Activated T-cell treated with anti-CD3 and anti-CD28 coated beads, Interleukin-2, amount 50 U/mL, for 4 hours (primary cell): ENCODE measurements around the gene ARPC1B. TPM values are rescaled to one million over a fixed set of nuclear protein-coding genes. Genes with fewer than 3 reads are reported as not detected.
"Not testable (repeated sequence)": the region's sequence is repeated elsewhere in the genome, so short reads cannot be mapped to it uniquely, and the experiment has no call there.

Experiments used
- ATAC-seq, 2 donors: fragments of 200-7000 bp; cut with Tn5 transposase; one replicate each; pipeline ENCODE4 v1.10.0; 2021
- DNase-seq: peaks from one replicate; pipeline ENCODE4 v3.0.0-alpha.2; 2020
- H3K27me3 Mint-ChIP-seq: one replicate; pipeline ENCODE4 v1.8.0; 2021; ENCODE audit warnings: low read depth, mixed read lengths
- H3K36me3 Mint-ChIP-seq: one replicate; pipeline ENCODE4 v1.8.0; 2022; ENCODE audit warnings: mixed read lengths; ENCODE audit not compliant: insufficient read depth
- H3K4me1 Mint-ChIP-seq: one replicate; pipeline ENCODE4 v1.8.0; 2021; ENCODE audit warnings: low read depth, mixed read lengths
- H3K4me3 Mint-ChIP-seq: one replicate; pipeline ENCODE4 v1.8.0; 2021; ENCODE audit warnings: mild to moderate bottlenecking, moderate library complexity, mixed read lengths
- H3K9me3 Mint-ChIP-seq: one replicate; pipeline ENCODE4 v1.8.0; 2021; ENCODE audit warnings: mixed read lengths
- total RNA-seq, 3 donors: library from RNA; stranded (reverse); gene quantifications; one replicate each; pipeline ENCODE4 v1.2.1, GENCODE V29; 2021

Gene ARPC1B
- total RNA-seq, 3 donors from 2014 or later = 240 to 282 (median 274) TPM

DNA sequence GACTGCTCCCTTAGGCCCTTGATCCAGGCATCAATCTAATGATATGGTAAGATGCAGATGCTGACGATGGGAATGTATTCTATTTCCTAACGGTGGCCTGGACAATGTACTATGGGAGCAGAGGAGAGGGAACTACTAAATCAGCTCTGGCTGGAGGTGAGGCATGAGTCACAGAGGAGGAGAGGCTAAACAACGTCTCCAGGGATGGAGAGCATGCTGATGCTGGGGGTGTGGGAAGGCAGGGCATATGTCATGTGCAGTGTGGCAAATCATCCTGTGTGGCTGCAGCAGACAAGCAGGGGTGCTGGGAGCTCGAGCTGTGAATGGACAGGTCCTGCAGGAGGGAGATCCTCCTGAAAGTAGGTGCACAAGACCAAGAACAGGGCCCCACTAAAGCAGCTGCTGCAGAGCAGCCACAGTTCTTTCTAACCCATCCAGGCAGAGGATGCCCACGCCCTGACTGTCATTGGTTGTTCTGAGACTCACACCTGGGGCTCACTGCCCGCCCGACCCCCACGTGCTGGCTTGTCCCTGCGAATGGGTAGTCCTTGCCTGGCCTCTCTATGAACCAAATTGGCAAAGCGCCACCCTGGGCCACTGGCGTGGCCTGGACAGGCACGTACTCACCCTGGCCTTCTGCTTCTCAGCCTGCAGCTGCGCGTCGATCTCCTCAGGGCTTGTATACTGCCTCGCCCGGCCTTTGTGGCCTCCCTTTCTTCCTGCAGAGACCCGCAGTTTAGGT lies 29.9 kb downstream of the ARPC1B start:
- ATAC-seq = no peak
- no peaks in the 10 kb centered on the region for H3K27me3 Mint-ChIP-seq
- peaks cover 27% of the 10 kb centered on the region for H3K36me3 Mint-ChIP-seq
- DNase-seq = no peak
- H3K9me3 Mint-ChIP-seq = no peaks in the 10 kb centered on the region
- H3K4me3 Mint-ChIP-seq = no peak overlapping the region
- H3K4me1 Mint-ChIP-seq = peaks cover 28% of the 10 kb centered on the region

DNA sequence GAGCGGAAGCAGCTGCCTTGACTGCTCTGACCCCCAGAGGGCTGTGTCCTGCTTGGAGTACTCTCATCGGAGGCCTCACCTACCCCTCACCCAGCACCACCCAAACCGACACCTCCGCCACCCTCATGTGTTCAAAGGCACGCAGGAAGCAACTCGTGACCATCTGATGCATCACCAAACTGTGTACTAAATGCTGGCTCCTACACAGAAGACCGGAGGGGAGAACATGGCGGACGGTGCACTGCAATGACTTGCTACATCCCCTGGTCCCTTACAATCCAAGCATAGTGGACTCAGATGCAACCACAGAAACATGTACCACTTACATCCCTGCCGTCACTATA lies 30.4 kb downstream of the ARPC1B start:
- DNase-seq (no peak), ATAC-seq (no peak)
- no peaks in the 10 kb centered on the region for H3K27me3 Mint-ChIP-seq
- no peaks in the 10 kb centered on the region for H3K9me3 Mint-ChIP-seq
- peaks cover 31% of the 10 kb centered on the region for H3K4me1 Mint-ChIP-seq
- peaks cover 30% of the 10 kb centered on the region for H3K36me3 Mint-ChIP-seq
- H3K4me3 Mint-ChIP-seq = no peak overlapping the region

DNA sequence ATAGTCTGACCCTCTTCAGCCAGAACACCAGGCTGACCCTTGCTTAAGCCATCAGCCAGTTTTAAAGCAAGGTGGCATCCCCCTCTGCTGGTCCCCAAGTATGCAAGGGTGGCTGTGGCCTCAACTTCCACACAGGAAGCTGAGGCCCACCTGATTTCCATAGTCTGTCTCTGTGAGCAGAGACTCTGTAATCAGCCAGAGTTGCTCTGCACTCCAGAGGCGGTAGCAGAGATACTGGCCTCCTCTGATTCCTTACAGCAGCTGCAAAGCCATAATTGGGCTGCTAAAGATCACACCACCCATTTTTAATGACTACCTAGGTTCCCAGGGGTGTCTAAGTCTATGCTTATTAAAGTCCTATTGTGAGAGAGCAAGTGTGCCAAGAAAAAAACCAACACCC lies 32.0 kb downstream of the ARPC1B start:
- DNase-seq = no peak
- ATAC-seq = no peak
- H3K4me3 Mint-ChIP-seq = peak overlapping the region; percentile 100
- peaks cover 28% of the 10 kb centered on the region for H3K36me3 Mint-ChIP-seq
- peaks cover 38% of the 10 kb centered on the region for H3K4me1 Mint-ChIP-seq
- no peaks in the 10 kb centered on the region for H3K9me3 Mint-ChIP-seq
- H3K27me3 Mint-ChIP-seq = no peaks in the 10 kb centered on the region

DNA sequence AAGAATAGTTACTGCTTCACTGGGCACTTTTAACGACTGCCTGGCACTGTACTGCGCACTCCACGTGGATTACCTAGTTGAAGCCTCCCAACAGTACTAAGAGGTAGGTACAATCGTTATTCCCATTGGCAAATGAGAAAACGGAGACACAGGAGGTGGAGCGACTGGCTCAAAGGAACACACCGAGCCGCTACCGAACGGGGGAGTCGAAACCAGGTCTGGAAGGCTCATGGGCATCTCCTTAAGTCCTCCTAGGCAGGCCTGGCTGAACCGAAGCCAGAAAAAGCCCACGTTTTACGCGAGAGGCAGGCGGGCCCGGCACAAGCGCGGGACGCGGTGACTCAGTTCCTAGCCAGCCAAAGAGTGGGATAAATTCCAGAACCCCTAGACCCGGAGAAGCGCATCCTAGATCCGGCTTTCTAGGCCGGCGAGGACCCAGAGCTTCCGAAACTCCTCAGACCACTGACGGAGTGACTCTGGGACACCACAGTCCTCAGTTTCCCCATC lies 33.4 kb downstream of the ARPC1B start:
- Mint-ChIP-seq H3K4me1 (peaks cover 41% of the 10 kb centered on the region), H3K9me3 (no peaks in the 10 kb centered on the region), H3K27me3 (no peaks in the 10 kb centered on the region), H3K4me3 (peak overlapping the region; percentile 100), H3K36me3 (peaks cover 34% of the 10 kb centered on the region)
- DNase-seq (peak; percentile 39), ATAC-seq (peak; percentile 33 to 41)

DNA sequence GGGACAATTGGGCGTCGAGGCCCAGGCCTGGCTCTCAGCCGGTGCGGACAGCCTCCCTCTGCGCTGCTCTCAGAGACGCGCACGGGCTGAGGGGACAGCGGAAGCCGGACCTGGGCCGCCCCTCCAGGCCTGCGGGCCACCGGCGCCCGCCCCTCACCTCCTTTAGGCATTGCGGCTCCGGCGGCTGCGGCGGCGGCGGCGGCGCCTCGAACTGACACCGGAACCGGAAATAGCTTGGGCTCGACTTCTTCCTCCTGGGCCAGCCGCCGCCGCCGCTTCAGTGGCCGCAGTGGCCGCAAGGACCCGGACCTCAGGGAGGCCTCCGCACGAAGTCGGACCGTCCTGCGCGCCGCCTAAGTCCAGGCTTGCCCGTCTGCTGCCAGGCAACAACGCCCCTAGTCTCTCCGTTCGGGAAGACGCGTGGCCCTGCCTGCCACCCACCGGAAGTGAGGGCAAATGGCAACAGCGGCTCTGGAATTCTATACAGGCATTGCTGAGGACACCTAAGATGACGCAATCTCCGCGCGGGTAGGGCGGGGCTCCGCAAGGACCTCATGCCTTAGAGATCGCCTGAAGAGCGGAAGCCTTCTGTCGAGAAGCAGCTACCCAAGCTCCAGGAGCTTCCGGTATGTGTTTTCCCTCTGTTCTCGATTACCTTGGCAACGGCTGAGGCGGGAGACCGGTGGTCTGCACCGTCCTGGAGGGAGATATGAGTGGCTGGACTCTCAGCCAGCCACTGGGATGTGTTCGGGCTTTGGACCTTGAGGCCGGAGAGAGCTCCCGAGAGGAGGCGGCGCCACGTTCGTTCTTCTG lies 34.1 kb downstream of the ARPC1B start, which contains the start of the genes BUD31 and PDAP1:
Gene BUD31 (plus strand): TSS at position 591 of the 813 bp plus-strand sequence. CDS start 2,124 bp downstream, outside the sequence.
Gene PDAP1 (minus strand): TSS at position 219 of the 813 bp plus-strand sequence. CDS start 49 bp downstream, at position 170.
- ATAC-seq (peak; percentile 82 to 84), DNase-seq (peak; percentile 94)
- peak within 1 kb of the TSS; percentile 100 for H3K4me3 Mint-ChIP-seq
- no peaks in the 10 kb centered on the region for H3K27me3 Mint-ChIP-seq
- H3K36me3 Mint-ChIP-seq = peaks cover 32% of the 10 kb centered on the region
- no peaks in the 10 kb centered on the region for H3K9me3 Mint-ChIP-seq
- H3K4me1 Mint-ChIP-seq = peaks cover 44% of the 10 kb centered on the region

DNA sequence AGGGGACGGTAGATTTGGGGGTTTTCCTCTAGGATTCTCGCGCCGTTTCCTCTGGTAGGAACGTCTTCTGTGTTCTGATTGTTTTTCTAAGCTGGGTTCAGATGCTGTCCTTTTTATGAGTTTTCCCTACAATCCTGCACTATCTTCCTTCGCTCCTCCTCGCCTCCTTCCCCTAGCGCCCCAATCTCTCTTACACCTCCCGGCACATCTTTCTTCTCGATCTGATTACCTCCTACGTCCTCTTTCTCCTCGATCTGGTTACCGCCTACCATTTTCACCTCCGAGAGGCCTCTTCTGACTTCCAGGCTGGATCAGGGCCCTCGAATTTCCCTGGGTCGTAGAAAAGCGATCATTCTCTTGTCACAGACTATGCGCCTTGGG lies 34.7 kb downstream of the ARPC1B start:
- Mint-ChIP-seq H3K27me3 (no peaks in the 10 kb centered on the region), H3K36me3 (peaks cover 27% of the 10 kb centered on the region), H3K4me3 (peak overlapping the region; percentile 100), H3K9me3 (no peaks in the 10 kb centered on the region), H3K4me1 (peaks cover 39% of the 10 kb centered on the region)
- DNase-seq = no peak
- ATAC-seq = peak; percentile 15 to 25

DNA sequence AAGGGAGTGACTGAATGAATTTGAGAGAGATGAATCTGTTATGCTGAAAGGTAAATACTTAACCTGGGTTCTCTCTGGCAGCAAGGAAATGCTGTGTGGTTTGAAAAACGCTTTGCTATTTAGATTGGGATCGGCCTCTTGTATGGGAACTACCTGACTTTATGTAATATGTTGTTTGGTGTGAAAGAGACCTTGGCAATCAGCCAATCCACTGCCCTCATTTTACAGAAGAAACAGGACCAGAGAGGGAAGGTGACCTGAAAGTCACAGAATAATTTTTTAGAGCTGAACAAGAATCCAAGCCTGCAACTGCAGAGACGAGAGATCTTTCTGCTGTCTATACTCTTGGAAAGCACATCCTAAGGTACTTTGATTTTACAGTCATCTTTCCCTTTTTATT lies 35.3 kb downstream of the ARPC1B start:
- Mint-ChIP-seq H3K4me1 (peaks cover 36% of the 10 kb centered on the region), H3K27me3 (no peaks in the 10 kb centered on the region), H3K9me3 (no peaks in the 10 kb centered on the region), H3K4me3 (peak overlapping the region; percentile 100), H3K36me3 (peaks cover 27% of the 10 kb centered on the region)
- no peak for ATAC-seq
- no peak for DNase-seq

DNA sequence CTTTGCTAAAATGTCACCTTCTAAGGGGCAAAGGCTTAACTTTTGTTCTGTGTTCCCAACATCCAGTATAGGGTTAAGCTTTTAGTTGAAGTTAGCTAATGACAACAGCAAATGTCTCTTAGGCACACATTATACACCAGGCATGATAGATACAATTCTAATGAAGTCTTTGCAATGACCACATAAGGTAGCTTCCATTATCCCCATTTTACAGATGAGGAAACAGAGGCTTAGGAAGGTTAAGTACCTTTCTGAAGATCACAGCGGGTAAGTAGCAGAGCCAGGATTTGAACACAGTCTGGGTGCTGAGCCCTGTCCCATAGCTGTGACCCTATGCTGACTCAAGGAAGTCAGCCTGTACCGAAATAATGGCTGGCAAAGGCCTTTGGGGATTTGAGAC lies 36.1 kb downstream of the ARPC1B start:
- H3K4me1 Mint-ChIP-seq = peaks cover 35% of the 10 kb centered on the region
- peak overlapping the region; percentile 100 for H3K4me3 Mint-ChIP-seq
- no peak for DNase-seq
- peaks cover 32% of the 10 kb centered on the region for H3K36me3 Mint-ChIP-seq
- no peaks in the 10 kb centered on the region for H3K27me3 Mint-ChIP-seq
- H3K9me3 Mint-ChIP-seq = no peaks in the 10 kb centered on the region
- ATAC-seq = no peak

DNA sequence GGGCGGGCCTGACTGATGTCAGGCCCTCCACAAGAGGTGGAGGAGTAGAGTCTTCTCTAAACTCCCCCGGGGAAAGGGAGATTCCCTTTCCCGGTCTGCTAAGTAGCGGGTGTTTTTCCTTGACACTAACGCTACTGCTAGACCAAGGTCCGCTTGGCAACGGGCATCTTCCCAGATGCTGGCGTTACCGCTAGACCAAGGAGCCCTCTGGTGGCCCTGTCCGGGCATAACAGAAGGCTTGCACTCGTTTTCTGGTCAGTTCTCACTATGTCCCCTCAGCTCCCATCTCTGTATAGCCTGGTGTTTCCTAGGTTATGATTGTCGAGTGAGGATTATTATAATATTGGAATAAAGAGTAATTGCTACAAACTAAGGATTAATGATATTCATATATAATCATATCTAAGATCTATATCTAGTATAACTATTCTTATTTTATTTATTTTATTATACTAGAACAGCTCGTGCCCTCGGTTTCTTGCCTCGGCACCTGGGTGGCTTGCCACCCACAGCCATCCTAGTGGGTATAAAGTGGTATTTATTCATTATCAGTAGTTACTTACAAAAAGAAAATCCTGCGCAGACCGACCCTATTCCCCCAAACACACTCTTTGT lies 41.1 kb downstream of the ARPC1B start:
- not testable (repeated sequence) for H3K27me3 Mint-ChIP-seq, H3K9me3 Mint-ChIP-seq, ATAC-seq, H3K4me3 Mint-ChIP-seq, DNase-seq
- H3K36me3 Mint-ChIP-seq = peaks cover 60% of the 10 kb centered on the region
- peaks cover 16% of the 10 kb centered on the region for H3K4me1 Mint-ChIP-seq

DNA sequence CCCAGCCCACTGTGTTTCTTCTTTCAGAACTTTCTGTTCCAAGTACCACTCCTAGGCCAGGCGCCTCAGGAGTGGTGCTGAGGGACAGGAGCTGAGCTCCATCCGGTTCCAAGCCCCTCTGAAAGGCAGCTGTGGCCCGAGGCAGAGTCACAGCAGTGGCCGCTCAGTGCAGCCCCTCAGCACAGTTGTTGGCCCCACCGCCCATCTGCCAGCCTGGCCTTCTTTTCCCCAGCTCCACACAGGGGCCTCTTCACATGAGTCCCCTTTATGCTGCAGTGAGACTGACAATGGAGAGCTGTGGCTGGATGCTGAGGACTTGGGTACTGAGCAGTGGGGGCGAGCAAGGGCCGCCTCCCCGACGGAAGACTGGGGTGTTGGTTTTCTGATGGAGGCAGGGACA lies 43.7 kb downstream of the ARPC1B start:
- Mint-ChIP-seq H3K9me3 (no peaks in the 10 kb centered on the region), H3K27me3 (no peaks in the 10 kb centered on the region), H3K36me3 (peaks cover 45% of the 10 kb centered on the region), H3K4me1 (peaks cover 7% of the 10 kb centered on the region), H3K4me3 (no peak overlapping the region)
- DNase-seq = no peak
- ATAC-seq = no peak

DNA sequence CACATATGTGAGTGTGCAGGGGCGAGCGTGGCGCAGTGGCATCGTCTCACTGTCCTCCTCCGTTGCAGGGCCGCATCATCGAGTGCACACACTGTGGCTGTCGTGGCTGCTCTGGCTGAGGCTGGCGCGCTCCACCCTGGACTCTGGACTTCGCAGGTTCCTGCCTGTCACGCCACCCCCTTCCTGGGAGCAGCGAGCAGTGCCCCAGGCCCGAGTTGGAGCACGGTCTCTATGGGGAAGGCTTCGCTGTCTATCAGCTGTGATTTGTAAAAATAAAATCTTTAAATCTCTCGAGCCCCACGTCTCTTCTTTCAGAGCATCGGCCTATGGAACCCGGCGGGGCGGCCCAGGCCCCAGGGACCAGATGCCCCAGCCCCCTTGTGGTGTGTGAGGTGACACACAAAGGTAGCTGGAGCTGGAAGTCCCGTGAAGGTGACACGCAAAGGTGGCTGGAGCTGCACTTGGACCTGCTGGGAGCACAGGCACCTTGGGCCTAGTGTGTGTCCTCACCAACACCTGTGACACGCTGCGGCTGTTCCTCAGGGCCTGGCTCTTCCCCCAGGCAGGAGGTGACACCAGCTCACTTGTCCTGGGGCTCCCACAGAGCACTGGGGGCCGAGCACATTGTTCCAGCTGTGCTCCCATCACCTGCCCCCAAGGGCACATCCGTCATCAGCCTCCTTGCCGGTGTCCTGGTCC lies 44.9 kb downstream of the ARPC1B start:
- Mint-ChIP-seq H3K9me3 (no peaks in the 10 kb centered on the region), H3K36me3 (peaks cover 44% of the 10 kb centered on the region), H3K4me3 (no peak overlapping the region), H3K4me1 (peaks cover 7% of the 10 kb centered on the region), H3K27me3 (no peaks in the 10 kb centered on the region)
- no peak for DNase-seq
- peak in 1 of 2 donors; percentile 13 for ATAC-seq

DNA sequence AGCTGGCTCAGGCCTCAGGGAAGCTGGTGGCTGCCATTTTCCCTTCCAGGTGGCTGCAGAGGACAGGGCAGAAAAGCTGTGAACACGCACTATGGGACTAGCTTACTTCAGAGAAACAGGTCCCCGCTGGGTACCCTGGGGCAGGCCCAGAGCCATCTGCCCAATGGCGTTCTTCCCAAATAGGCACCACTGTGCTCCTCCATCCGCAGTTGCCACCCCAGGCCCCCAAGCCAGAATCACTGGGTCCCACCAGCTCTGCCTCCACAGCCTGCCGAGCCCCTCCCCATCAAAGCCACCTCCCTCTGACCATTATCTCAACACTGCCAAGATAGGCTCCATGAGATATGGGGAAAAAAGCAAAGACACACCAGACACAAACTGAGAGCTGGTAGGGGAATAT lies 45.7 kb downstream of the ARPC1B start:
- peaks cover 4% of the 10 kb centered on the region for H3K4me1 Mint-ChIP-seq
- ATAC-seq = no peak

DNA sequence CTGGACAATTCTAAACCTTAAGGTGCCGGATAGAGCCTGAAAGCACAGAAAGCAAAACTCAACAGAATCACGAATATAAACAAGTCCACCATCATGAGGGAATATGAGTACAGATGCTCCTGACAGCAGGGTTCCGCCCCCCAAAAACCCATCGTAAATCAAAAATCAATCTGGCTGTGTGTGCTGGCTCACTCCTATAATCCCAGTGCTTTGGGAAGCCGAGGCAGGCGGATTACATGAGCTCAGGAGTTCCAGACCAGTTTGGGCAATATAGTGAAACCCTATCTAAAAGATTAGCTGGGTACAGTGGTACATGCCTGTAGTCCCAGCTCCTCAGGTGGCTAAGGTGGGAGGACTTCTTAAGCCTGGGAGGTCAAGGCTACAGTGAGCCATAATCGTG lies 46.5 kb downstream of the ARPC1B start:
- H3K36me3 Mint-ChIP-seq = peaks cover 35% of the 10 kb centered on the region
- no peak overlapping the region for H3K4me3 Mint-ChIP-seq
- H3K9me3 Mint-ChIP-seq = no peaks in the 10 kb centered on the region
- DNase-seq (no peak), ATAC-seq (no peak)
- H3K4me1 Mint-ChIP-seq = peaks cover 3% of the 10 kb centered on the region
- no peaks in the 10 kb centered on the region for H3K27me3 Mint-ChIP-seq

More for the DNA sequence above, 45.7 kb downstream of the ARPC1B start:
- Mint-ChIP-seq H3K36me3 (peaks cover 38% of the 10 kb centered on the region), H3K9me3 (no peaks in the 10 kb centered on the region), H3K4me3 (no peak overlapping the region), H3K27me3 (no peaks in the 10 kb centered on the region)
- DNase-seq = no peak

DNA sequence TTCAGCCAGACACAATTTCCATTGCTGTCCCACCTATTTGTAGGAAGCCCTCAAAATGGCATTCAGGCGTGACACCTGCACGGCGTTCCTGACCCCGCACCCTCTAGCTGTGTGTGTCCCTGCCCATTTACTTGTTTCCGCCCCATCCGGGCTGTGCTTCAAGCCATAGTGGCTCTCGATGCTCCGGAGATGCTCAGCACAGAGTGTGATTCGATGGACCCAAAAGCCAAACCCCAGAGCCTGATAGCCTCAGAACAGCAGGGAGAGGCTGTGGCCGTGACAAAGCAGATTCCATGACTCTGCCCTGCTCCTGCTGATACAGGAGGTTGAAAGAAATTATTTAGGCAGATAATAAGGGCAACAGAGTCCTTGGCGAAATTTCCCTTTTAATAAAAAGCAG lies 47.7 kb downstream of the ARPC1B start:
- ATAC-seq = no peak
- Mint-ChIP-seq H3K4me1 (peaks cover 2% of the 10 kb centered on the region), H3K27me3 (no peaks in the 10 kb centered on the region), H3K4me3 (no peak overlapping the region), H3K9me3 (no peaks in the 10 kb centered on the region), H3K36me3 (peaks cover 32% of the 10 kb centered on the region)
- DNase-seq = no peak
